ENCODE data around the gene TNFRSF1A. TPM values are rescaled to one million over a fixed set of nuclear protein-coding genes. Genes with fewer than 3 reads are reported as not detected.

Gene TNFRSF1A
- total RNA-seq, 1 experiment from 2014 or later: 91.5 TPM

GRCh38 chr12:6280672-6281071 is 61.2 kb downstream of the TNFRSF1A start:
- no TSS peak for BruUV-seq (replicated peaks)
- TF ChIP-seq CTCF (conservative IDR thresholded peaks at IDR 0.05; ENCODE audit: low read depth, low read length): no peak
- no peak for TF ChIP-seq EZH2 (IDR thresholded peaks at IDR 0.05; ENCODE audit: borderline replicate concordance, low read depth, low read length, poor library complexity, severe bottlenecking)
- DNase-seq (ENCODE audit: low spot score): no peak
- POLR2A ChIA-PET (ENCODE audit: low non-redundant PET): no interaction called here
- Histone ChIP-seq H3K36me3 (ENCODE audit: insufficient read depth, low read length, poor library complexity, severe bottlenecking) (no peaks in the 10 kb centered on the region), H3K9me3 (ENCODE audit: low read depth, low read length, poor library complexity, severe bottlenecking) (no peaks in the 10 kb centered on the region), H3K27me3 (replicated peaks; ENCODE audit: insufficient read depth, low read depth, low read length, poor library complexity) (no peaks in the 10 kb centered on the region), H3K27ac (ENCODE audit: low read depth, low read length, poor library complexity, severe bottlenecking) (no peak overlapping the region), H3K4me3 (ENCODE audit: low read depth, low read length, poor library complexity, severe bottlenecking) (no peak overlapping the region), H3K4me1 (ENCODE audit: insufficient read depth, low read length, poor library complexity, severe bottlenecking) (peaks cover 7% of the 10 kb centered on the region)
- CTCF ChIA-PET: interaction anchor here (0.9 kb wide), 1 partner anchor 292 kb away, joined by 4 read pairs; no protein-coding TSS in a partner anchor
- intact Hi-C loops (cut with micrococcal nuclease; ENCODE audit: unreplicated experiment): no loop called here

GRCh38 chr12:6280053-6280469 is 61.8 kb downstream of the TNFRSF1A start:
- intact Hi-C loops (cut with micrococcal nuclease; ENCODE audit: unreplicated experiment): no loop called here
- no peak for TF ChIP-seq CTCF (conservative IDR thresholded peaks at IDR 0.05; ENCODE audit: low read depth, low read length)
- TF ChIP-seq EZH2 (IDR thresholded peaks at IDR 0.05; ENCODE audit: borderline replicate concordance, low read depth, low read length, poor library complexity, severe bottlenecking): no peak
- DNase-seq (ENCODE audit: low spot score): no peak
- Histone ChIP-seq H3K9me3 (ENCODE audit: low read depth, low read length, poor library complexity, severe bottlenecking) (no peaks in the 10 kb centered on the region), H3K27ac (ENCODE audit: low read depth, low read length, poor library complexity, severe bottlenecking) (no peak overlapping the region), H3K4me1 (ENCODE audit: insufficient read depth, low read length, poor library complexity, severe bottlenecking) (peaks cover 7% of the 10 kb centered on the region), H3K36me3 (ENCODE audit: insufficient read depth, low read length, poor library complexity, severe bottlenecking) (no peaks in the 10 kb centered on the region), H3K4me3 (ENCODE audit: low read depth, low read length, poor library complexity, severe bottlenecking) (no peak overlapping the region), H3K27me3 (replicated peaks; ENCODE audit: insufficient read depth, low read depth, low read length, poor library complexity) (no peaks in the 10 kb centered on the region)
- ChIA-PET CTCF (interaction anchor here (0.6 to 0.9 kb wide), 2 partner anchors 17 to 291 kb away, joined by 4 to 10 read pairs; no protein-coding TSS in a partner anchor), POLR2A (ENCODE audit: low non-redundant PET) (no interaction called here)
- no TSS peak for BruUV-seq (replicated peaks)

- CTCF ChIA-PET: interaction anchor here (0.6 to 1.5 kb wide), 5 partner anchors 16 to 291 kb away, joined by 3 to 21 read pairs (median 4); no protein-coding TSS in a partner anchor
- DNase-seq (ENCODE audit: low spot score): no peak
- no TSS peak for BruUV-seq (replicated peaks)
- Histone ChIP-seq H3K4me1 (ENCODE audit: insufficient read depth, low read length, poor library complexity, severe bottlenecking) (peaks cover 7% of the 10 kb centered on the region), H3K27me3 (replicated peaks; ENCODE audit: insufficient read depth, low read depth, low read length, poor library complexity) (no peaks in the 10 kb centered on the region), H3K9me3 (ENCODE audit: low read depth, low read length, poor library complexity, severe bottlenecking) (no peaks in the 10 kb centered on the region), H3K4me3 (ENCODE audit: low read depth, low read length, poor library complexity, severe bottlenecking) (no peak overlapping the region), H3K36me3 (ENCODE audit: insufficient read depth, low read length, poor library complexity, severe bottlenecking) (no peaks in the 10 kb centered on the region), H3K27ac (ENCODE audit: low read depth, low read length, poor library complexity, severe bottlenecking) (no peak overlapping the region)
- intact Hi-C loops (cut with micrococcal nuclease; ENCODE audit: unreplicated experiment): loop anchor here (5.0 kb wide), 1 partner anchor 297 kb away; no protein-coding TSS in a partner anchor
- POLR2A ChIA-PET (ENCODE audit: low non-redundant PET): no interaction called here
- TF ChIP-seq CTCF (conservative IDR thresholded peaks at IDR 0.05; ENCODE audit: low read depth, low read length): no peak
Observed at GRCh38 chr12:6279631-6280030, 62.2 kb downstream of the TNFRSF1A start.
